B cell (primary cell): ENCODE data around the gene VIPR2. TPM values are rescaled to one million over a fixed set of nuclear protein-coding genes. Genes with fewer than 3 reads are reported as not detected.

Source experiments
- ATAC-seq: fragments of 200-7000 bp; cut with Tn5 transposase; one replicate; pipeline ENCODE4 v1.10.0; 2021; ENCODE audit warnings: low read depth, mild to moderate bottlenecking, moderate number of reproducible peaks, moderate library complexity
- CTCF ChIA-PET: fragments of 350-600 bp; sonication (Branson Sonifier 250); formaldehyde crosslinking; loops from one replicate; lab custom pipeline; 2021; ENCODE audit warnings: antibody characterized with exemption, inconsistent platforms; lab: Charles Lee
- POLR2A ChIA-PET: fragments of 350-600 bp; sonication (Branson Sonifier 250); formaldehyde crosslinking; loops from one replicate; lab custom pipeline; 2021; ENCODE audit warnings: antibody characterized with exemption; lab: Charles Lee
- DNase-seq: peaks from one replicate; pipeline ENCODE4 v3.0.0; 2013
- H2AFZ ChIP-seq: 2 replicates; pipeline ENCODE4 v1.6.1; 2012; ENCODE audit warnings: mild to moderate bottlenecking, low read depth, low read length; ENCODE audit not compliant: insufficient read depth, poor library complexity, severe bottlenecking
- H3K27ac ChIP-seq, 2 donors: 1 replicate in 1 of 2; 2 replicates in 1 of 2; pipeline ENCODE4 v1.5.1; 2012 to 2013; ENCODE audit warnings: low read length in 2 of 2, mild to moderate bottlenecking in 2 of 2, moderate library complexity in 1 of 2
- H3K27me3 ChIP-seq, 4 experiments: fragments of 200-600 bp in 1 of 4; sonication (generic) in 1 of 4; replicated peaks in 1 of 4; 1 replicate in 2 of 4; 2 replicates in 2 of 4; pipeline versions ENCODE4 v1.6.1 to v1.7.0; 2013 to 2016; ENCODE audit warnings: low read length in 3 of 4, mild to moderate bottlenecking in 2 of 4, mixed read lengths in 1 of 4, moderate library complexity in 1 of 4; ENCODE audit not compliant: insufficient read depth in 4 of 4, control insufficient read depth in 3 of 4; ENCODE audit errors: control extremely low read depth in 1 of 4
- H3K36me3 ChIP-seq, 2 experiments: replicated peaks in 1 of 2; 1 replicate in 1 of 2; 2 replicates in 1 of 2; pipeline versions ENCODE4 v1.6.1 to v1.7.1; 2013; ENCODE audit warnings: low read length in 1 of 2; ENCODE audit not compliant: insufficient read depth in 2 of 2, control insufficient read depth in 1 of 2; ENCODE audit errors: control extremely low read depth in 1 of 2, extremely low read depth in 1 of 2
- H3K4me1 ChIP-seq, 2 donors: fragments of 200-600 bp in 1 of 2; sonication (generic) in 1 of 2; 1 replicate in 1 of 2; 2 replicates in 1 of 2; pipeline versions ENCODE4 v1.5.1 to v1.6.1; 2013 to 2017; ENCODE audit warnings: low read length in 2 of 2; ENCODE audit not compliant: control insufficient read depth in 2 of 2, insufficient read depth in 2 of 2
- H3K4me2 ChIP-seq: replicated peaks from 2 replicates; pipeline ENCODE3; 2012; ENCODE audit warnings: mild to moderate bottlenecking, low read depth, low read length; ENCODE audit not compliant: poor library complexity, severe bottlenecking
- H3K4me3 ChIP-seq, 5 experiments: fragments of 200-600 bp in 1 of 5; sonication (generic) in 1 of 5; 1 replicate in 3 of 5; 2 replicates in 2 of 5; pipeline versions ENCODE4 v1.5.1 to v1.7.0; 2011 to 2016; ENCODE audit warnings: low read length in 4 of 5, mild to moderate bottlenecking in 4 of 5, low read depth in 2 of 5, control low read depth in 1 of 5, moderate library complexity in 1 of 5; ENCODE audit not compliant: insufficient read depth in 1 of 5; ENCODE audit errors: control extremely low read depth in 1 of 5, extremely low read depth in 1 of 5
- H3K79me2 ChIP-seq: fragments of 200-600 bp; sonication (generic); one replicate; pipeline ENCODE4 v1.6.0; 2016; ENCODE audit warnings: low read length; ENCODE audit not compliant: control insufficient read depth, insufficient read depth
- H3K9ac ChIP-seq: fragments of 200-600 bp; sonication (generic); 2 replicates; pipeline ENCODE4 v1.6.1; 2017; ENCODE audit warnings: mild to moderate bottlenecking, low read length, moderate library complexity
- H3K9me3 ChIP-seq, 3 donors: one replicate each; pipeline versions ENCODE4 v1.6.1 to v1.7.1; 2013; ENCODE audit warnings: low read length in 2 of 3; ENCODE audit not compliant: control insufficient read depth in 2 of 3, insufficient read depth in 1 of 3; ENCODE audit errors: control extremely low read depth in 1 of 3
- H4K20me1 ChIP-seq: 2 replicates; pipeline ENCODE4 v1.6.0; 2012; ENCODE audit warnings: mild to moderate bottlenecking, low read length; ENCODE audit not compliant: insufficient read depth, control insufficient read depth, poor library complexity, severe bottlenecking
- H3K27ac Mint-ChIP-seq: one replicate; pipeline ENCODE4 v1.8.0; 2021; ENCODE audit warnings: mixed read lengths
- H3K27me3 Mint-ChIP-seq: one replicate; pipeline ENCODE4 v1.8.0; 2021; ENCODE audit warnings: mixed read lengths
- H3K4me1 Mint-ChIP-seq: one replicate; pipeline ENCODE4 v1.8.0; 2021; ENCODE audit warnings: mixed read lengths
- H3K4me3 Mint-ChIP-seq: one replicate; pipeline ENCODE4 v1.8.0; 2021; ENCODE audit warnings: mixed read lengths
- H3K9me3 Mint-ChIP-seq: one replicate; pipeline ENCODE4 v1.8.0; 2022; ENCODE audit warnings: mixed read lengths; ENCODE audit not compliant: insufficient read depth
- EZH2 ChIP-seq: IDR thresholded peaks from 2 replicates; pipeline ENCODE4 v1.6.1; 2012; ENCODE audit warnings: borderline replicate concordance, low read depth, mild to moderate bottlenecking, moderate library complexity, low read length; ENCODE audit not compliant: insufficient read depth, poor library complexity, severe bottlenecking
- WGBS: methylation state at CpG from one replicate; pipeline ENCODE4 v1.1.5; 2013; ENCODE audit warnings: missing lambda C conversion rate; ENCODE audit not compliant: insufficient coverage; 5-methylcytosine and 5-hydroxymethylcytosine counted together
- intact Hi-C: fragments of 100-400 bp; cut with micrococcal nuclease; formaldehyde crosslinking; loops from one replicate; pipeline ENCODE4 v1.10.0; 2022
- polyA plus RNA-seq: library from polyadenylated mRNA; depleted of rRNA; stranded (reverse); fragments of >200 nt; gene quantifications from 2 replicates; pipeline ENCODE4 v1.2.3, GENCODE V29; 2012
- total RNA-seq, 2 donors: library from RNA; stranded (reverse); fragments of 120-200 nt in 1 of 2; gene quantifications; 1 replicate in 1 of 2; 2 replicates in 1 of 2; pipeline versions ENCODE4 v1.2.3 to v1.2.4, GENCODE V29; 2013 to 2022
- TF ChIP-seq, protein P1 (sequence below): fragments of 200-600 bp; IDR thresholded peaks from one replicate; pipeline ENCODE4 v1.8.0; 2022; ENCODE audit warnings: antibody characterized with exemption, mild to moderate bottlenecking

VIPR2 gene
- total and polyA plus RNA-seq, 2 donors (not counting 1 experiment from before 2014, with no cell fraction given) = not detected

- no peak for ATAC-seq
- Histone ChIP-seq H4K20me1 (no peaks in the 10 kb centered on the region), H3K4me2 (no peak overlapping the region), H2AFZ (no peak overlapping the region), H3K4me1 (peaks cover 7 to 9% of the 10 kb centered on the region in 2 donors), H3K9ac (no peak overlapping the region), H3K27me3 (peaks cover 0 to 14% (median 0%) of the 10 kb centered on the region in 4 experiments), H3K36me3 (no peaks in the 10 kb centered on the region), H3K9me3 (peaks cover 0 to 13% (median 0%) of the 10 kb centered on the region in 3 donors), H3K4me3 (no peak overlapping the region), H3K79me2 (no peaks in the 10 kb centered on the region), H3K27ac (no peak overlapping the region)
- H3K27ac Mint-ChIP-seq = no peak overlapping the region
- CTCF ChIA-PET = no interaction called here
- POLR2A ChIA-PET = no interaction called here
- DNase-seq = no peak
- intact Hi-C loops = no loop called here
- 48% methylated on average over 20 of the region's 22 CpGs for WGBS
- TF ChIP-seq, protein P1, sequence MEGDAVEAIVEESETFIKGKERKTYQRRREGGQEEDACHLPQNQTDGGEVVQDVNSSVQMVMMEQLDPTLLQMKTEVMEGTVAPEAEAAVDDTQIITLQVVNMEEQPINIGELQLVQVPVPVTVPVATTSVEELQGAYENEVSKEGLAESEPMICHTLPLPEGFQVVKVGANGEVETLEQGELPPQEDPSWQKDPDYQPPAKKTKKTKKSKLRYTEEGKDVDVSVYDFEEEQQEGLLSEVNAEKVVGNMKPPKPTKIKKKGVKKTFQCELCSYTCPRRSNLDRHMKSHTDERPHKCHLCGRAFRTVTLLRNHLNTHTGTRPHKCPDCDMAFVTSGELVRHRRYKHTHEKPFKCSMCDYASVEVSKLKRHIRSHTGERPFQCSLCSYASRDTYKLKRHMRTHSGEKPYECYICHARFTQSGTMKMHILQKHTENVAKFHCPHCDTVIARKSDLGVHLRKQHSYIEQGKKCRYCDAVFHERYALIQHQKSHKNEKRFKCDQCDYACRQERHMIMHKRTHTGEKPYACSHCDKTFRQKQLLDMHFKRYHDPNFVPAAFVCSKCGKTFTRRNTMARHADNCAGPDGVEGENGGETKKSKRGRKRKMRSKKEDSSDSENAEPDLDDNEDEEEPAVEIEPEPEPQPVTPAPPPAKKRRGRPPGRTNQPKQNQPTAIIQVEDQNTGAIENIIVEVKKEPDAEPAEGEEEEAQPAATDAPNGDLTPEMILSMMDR = no peak
- no peak for TF ChIP-seq EZH2
- H3K4me1 Mint-ChIP-seq = peaks cover 4% of the 10 kb centered on the region
- H3K27me3 Mint-ChIP-seq = peaks cover 18% of the 10 kb centered on the region
- H3K4me3 Mint-ChIP-seq = no peak overlapping the region
- no peaks in the 10 kb centered on the region for H3K9me3 Mint-ChIP-seq
Observed at GRCh38 chr7:159027789-159028507, 116.7 kb downstream of the VIPR2 start.

DNA sequence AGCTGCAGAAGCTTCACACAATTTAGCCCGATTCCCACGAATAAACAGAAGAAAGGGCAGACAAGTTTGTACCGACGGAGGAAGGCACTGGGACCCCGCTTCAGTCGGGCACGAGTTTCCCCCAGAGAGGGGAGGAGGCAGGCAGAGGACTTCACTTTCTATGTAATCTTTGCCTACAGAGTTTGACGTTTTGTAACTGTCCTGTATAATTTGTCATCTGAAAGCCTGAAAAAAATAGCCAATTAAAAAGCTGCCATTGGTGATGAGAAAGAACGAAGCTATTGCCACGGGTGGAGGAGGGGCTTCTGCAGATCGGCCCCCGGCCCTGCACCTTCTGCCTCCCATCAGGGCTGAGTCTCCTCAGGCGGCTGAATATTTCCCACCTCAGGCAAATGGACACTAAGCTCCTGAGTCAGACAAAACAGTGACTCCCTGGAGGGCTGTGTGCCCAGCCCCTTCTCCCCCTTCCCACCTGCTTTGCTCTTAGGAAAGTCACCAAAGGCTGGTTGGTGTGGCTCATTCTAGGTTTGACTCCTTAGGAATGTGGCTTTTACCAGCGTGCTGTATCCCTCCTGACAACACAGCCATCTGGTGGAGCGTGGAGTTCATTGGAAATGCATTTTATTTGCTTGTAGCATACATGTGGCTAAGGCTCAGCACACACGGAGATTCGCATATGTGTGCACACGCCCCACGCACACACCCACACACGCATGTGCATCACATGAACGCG is 117.4 kb downstream of the VIPR2 start:
- DNase-seq = no peak
- CTCF ChIA-PET = no interaction called here
- Histone ChIP-seq H3K4me1 (peaks cover 7 to 9% of the 10 kb centered on the region in 2 donors), H4K20me1 (no peaks in the 10 kb centered on the region), H3K27me3 (peaks cover 0 to 14% (median 0%) of the 10 kb centered on the region in 4 experiments), H3K4me2 (no peak overlapping the region), H3K27ac (no peak overlapping the region), H3K79me2 (no peaks in the 10 kb centered on the region), H3K9me3 (peaks cover 0 to 18% (median 0%) of the 10 kb centered on the region in 3 donors), H3K4me3 (no peak overlapping the region), H3K36me3 (no peaks in the 10 kb centered on the region), H3K9ac (no peak overlapping the region), H2AFZ (no peak overlapping the region)
- Mint-ChIP-seq H3K27ac (no peak overlapping the region), H3K9me3 (no peaks in the 10 kb centered on the region), H3K4me1 (peaks cover 4% of the 10 kb centered on the region), H3K4me3 (no peak overlapping the region), H3K27me3 (peaks cover 13% of the 10 kb centered on the region)
- intact Hi-C loops = no loop called here
- 93% methylated on average over 22 of the region's 22 CpGs for WGBS
- POLR2A ChIA-PET = no interaction called here
- TF ChIP-seq, protein P1 = no peak
- no peak for TF ChIP-seq EZH2
- no peak for ATAC-seq
